HG03469 (cell line): Measurements from ENCODE around the gene KLHDC9.

Experiments
- ATAC-seq: cut with Tn5 transposase; IDR thresholded peaks from one replicate; pipeline ENCODE4 v1.9.1; 2021; ENCODE audit warnings: mild to moderate bottlenecking, moderate library complexity, moderate number of reproducible peaks; ENCODE audit not compliant: unreplicated experiment

Gene KLHDC9

DNA sequence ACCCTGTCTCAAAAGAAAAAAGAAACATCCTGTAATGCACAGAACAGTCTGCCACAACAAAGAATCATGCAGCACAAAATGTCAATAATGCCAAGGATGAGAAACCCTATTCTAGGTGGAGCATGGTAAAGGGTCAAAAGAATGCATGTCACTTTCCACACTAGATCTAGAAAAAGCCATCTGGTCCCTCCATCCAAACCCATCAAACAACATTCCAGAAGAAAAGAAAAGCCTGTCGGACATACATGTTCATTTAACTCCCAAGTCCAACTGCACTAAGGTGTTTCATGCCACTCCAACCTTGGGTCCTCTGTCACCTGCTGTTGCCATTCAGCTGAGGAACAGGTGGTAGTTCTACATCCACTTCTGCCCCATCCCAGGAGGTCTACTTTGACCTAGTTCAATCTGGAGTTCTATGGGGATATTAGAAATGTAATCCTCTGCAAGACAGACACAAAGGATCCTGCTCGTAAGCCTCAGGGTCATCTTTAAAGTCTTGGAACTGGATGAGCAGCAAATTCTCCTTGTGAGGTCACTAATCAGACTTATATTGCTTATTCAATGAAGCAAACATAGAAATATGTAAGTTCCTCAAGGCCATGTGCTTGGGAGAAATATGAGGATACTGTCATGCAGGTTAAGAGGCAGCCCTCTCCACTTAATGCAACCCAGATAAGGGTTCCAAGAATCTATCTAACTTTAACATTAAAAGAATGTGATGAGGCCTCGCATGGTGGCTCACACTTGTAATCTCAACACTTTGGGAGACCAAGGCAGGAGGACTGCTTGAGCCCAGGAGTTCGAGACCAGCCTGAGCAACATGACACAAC is 30.6 kb downstream of the KLHDC9 start:
- no peak for ATAC-seq

DNA sequence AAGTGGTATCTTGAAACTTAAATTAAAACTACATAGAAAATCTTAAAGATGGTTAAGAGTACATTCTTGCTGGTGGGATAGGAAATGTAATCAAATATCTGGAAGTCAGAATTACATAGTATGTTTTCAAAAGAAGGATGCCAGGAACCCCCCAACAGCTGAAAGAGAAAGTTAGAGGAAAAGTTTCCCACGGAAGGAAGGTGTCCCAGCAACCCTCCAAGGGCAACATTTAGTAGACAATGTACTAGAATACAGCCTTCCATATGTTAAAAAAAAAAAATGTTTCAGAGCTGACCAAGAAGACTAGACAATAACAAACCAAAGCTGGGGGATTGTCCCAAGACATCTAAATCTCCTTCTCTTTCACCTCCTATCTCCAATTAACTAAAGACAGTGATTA is 32.1 kb downstream of the KLHDC9 start:
- no peak for ATAC-seq

DNA sequence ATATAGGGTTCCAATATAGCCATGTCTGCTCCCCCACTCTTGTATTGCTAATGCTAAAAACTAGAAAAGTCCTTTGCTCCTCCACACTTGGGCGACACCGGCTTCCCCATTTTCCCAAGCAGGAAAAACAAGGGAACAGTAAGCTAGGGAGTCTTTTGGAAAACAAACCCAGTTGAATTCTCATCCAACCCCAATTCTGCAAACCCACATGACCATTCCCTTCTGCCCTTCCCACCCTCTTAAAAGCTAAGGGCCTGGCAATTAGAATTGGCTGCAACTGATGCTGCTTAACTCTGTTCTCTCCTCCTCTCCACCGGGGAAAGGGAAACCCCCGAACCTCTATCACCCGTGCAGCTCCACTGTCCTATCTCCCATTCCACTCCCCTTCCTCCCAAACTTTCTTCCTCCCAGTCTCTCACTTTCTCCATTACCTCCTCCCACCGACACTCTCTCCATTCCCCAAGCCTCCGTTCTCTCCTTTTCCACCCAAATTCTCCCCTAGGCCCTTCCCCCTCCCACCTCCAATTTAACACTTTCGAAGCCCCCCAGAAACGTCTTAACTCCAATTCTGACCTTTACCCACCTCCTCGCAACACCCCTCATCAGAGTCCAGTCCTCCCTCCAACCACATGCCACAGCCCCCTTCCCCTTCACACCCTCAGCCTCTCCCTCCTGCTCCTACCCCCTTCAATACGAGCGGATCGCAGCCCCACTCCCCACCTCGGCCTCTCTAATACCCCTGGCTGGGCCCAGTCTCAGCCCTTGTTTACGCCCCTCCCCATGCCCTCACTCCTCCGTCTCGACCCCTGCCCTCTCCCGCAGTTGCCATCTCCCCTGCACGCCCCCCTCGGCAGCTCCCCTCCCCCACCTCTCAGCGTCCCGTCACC is 33.6 kb downstream of the KLHDC9 start:
- peak; percentile 8 for ATAC-seq

DNA sequence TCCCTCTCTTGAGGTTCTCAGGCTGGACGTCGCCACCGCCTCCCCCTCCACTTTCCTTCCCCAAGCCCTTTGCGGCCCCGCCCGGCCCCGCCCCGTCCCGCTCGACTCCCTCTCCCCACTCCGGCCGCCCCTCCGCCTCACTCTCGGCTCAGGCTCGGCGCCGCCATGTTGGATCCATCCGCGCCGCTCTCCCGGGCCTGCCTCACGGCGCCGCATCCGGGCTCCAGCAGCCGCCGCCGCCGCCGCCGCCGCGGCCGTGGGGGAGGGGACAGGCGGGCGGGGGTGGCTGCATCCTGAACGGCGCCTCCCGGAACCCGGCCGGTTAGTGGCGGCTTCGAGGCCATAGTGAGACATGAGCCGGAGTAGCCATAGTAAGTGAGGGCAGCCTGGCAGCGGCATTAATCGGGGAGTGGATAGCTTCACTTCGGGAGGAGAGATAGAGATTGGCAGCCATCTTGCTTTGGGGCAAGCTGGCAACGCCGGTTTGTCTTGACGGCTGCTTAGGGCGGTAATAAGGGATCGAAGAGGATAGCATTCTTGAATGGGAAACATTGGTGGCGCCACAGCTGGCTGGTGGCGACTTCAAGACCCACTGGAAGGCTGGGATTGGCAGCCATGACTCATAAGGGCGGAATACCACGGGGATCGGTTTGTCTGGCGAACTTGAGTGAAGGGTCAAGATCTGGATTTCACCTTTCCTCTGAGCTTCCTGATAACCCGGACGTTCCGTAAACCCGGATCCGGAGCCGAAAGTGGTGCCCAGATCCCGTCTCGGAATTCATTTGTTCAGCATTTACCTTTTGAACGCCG is 34.5 kb downstream of the KLHDC9 start, which contains the start of gene DEDD:
DEDD (minus strand) TSS at position 258 of the 810 bp plus-strand sequence. CDS start 8,205 bp downstream, outside the sequence.
- ATAC-seq: peak; percentile 85

DNA sequence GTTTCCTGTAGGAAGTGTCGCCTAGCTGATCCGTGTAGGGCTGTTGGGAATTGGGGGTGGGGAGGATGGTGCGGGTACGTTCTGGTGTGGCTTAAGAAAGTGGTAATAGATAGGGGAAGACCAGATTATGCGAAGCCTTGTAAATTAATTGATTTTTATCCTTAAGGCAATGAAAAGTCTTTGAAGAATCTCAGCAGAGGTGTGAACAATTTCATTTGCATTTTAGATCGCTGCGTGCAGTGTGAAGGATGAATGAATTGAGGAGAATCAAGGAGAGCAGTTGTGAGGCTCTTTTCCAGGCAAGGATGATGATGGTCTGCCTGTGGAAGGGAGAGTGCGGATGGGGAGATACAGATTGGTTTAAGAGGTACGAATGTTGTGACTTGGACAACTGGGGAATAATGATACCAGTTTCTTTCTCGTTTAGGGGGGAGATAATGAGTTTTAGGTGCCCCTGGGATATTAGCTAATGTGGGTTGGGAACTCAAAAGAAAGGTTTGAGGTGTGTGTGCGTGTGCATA is 35.1 kb downstream of the KLHDC9 start:
- ATAC-seq: no peak

DNA sequence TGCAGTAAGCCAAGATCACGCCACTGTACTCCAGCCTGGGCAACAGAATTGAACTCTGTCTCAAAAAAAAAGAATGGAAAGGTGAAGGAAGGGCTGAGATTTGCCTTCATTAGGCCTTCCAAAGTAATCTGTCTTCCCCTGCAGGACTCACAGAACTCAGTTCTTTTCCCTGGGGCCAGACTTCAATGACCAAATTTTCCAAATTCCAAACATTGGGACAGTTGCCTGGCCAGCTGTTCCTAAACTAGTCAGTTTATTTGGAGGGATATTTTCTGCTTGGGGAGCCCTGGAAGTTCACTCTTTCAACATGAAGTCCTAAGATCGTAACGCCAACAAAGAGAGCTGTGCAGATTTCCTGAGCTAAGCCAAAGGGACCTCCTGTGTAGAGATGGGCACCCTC is 39.7 kb downstream of the KLHDC9 start:
- ATAC-seq: no peak

DNA sequence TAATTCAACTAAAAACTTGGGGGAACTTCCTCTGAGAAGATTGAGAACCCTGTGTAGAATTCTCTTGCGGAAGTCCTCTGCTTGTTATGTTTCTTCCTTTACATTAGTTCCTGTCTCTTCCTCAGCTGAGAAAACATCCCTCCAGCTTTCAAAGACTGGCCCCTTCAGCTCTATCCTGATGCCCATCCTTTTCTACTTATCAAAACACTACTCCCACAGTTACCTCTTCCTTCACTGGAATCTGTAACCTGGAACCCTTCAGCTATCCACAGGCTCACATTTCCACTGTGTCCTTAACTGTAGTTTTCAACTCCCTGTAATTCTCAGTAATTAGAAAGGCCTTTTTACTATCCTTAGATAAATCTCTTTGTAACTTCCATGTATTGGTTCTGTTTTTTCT is 40.3 kb downstream of the KLHDC9 start:
- no peak for ATAC-seq

DNA sequence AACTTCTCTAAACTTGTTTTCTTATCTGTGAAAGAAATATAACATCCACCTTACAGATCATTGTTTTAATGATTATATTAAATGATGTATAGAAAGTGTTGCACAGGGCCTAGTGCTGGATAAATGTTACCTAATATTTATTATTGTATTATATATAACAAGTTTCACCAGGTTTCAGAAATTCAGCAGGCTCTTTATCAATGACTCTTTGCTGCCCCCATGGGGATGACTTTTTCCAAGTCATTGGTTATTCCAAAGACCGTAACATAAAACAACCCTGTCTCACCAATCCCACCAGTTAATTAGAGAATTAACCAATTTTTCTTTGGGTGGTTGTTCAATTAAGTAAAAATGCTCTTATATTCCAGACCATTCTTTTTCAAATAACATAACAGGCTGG is 41.6 kb downstream of the KLHDC9 start:
- no peak for ATAC-seq

DNA sequence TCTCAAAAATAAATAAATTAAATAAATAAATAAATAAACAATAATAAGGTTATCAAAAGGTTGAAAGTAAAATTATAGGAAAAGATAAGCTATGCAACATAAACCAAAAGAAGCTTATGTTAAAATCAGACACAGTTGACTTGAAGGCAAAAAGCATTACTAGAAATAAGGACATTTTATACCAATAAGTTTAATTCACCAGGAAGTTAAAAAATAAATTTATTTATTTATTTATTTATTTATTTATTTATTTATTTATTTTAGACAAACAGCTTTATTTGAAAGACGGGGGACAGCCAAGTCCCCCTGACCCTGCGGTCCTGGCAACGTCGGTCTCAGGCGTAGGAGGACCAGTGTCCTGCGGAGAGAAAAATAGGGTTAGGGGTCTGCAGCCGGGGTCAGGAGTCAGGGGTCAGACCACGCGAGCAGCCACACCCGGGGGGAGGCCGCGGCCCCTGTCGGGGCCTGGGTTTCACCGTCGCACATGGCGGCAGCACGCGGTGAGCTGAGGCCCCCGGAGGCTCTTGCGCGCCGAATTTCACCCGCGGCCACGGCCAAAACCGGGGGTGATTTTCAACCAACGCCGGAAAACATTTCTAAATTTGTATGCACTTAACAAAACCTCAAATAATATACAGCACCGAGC is 42.7 kb downstream of the KLHDC9 start:
- ATAC-seq: no peak

DNA sequence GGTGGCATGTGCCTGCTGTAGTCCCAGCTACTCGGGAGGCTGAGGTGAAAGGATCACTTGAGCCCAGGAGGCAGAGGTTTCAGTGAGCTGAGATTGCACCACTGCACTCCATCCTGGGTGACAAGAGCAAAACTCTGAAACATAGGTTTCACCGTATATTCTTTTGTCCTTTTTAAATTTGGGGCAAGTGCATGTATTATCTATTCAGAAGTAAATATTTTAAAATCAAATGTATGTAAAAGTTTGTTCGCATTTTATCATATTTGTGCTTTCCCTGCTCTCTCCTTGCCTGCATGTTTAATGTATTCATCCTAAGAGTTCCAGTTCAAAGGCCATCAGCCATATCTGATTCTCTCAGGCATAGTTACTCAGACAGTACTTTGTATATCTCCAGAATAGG is 47.7 kb downstream of the KLHDC9 start:
- no peak for ATAC-seq
